Activated B cell treated with CpG ODN at 0.5 μM for 24 hours (primary cell): Measurements from ENCODE around the gene LIPF. TPM values are rescaled to one million over a fixed set of nuclear protein-coding genes. Genes with fewer than 3 reads are reported as not detected.

Source experiments
- ATAC-seq: fragments of 200-7000 bp; cut with Tn5 transposase; one replicate; pipeline ENCODE4 v1.10.0; 2021; ENCODE audit warnings: low read depth, mild to moderate bottlenecking, moderate library complexity
- CTCF ChIA-PET: fragments of 350-600 bp; sonication (Branson Sonifier 250); formaldehyde crosslinking; loops from one replicate; lab custom pipeline; 2021; ENCODE audit warnings: antibody characterized with exemption; lab: Charles Lee
- POLR2A ChIA-PET: fragments of 350-600 bp; sonication (Branson Sonifier 250); formaldehyde crosslinking; loops from one replicate; lab custom pipeline; 2021; ENCODE audit warnings: antibody characterized with exemption; lab: Charles Lee
- DNase-seq: peaks from one replicate; pipeline ENCODE4 v3.0.0; 2022
- H3K27ac Mint-ChIP-seq: one replicate; pipeline ENCODE4 v1.8.0; 2020; ENCODE audit warnings: mixed read lengths
- H3K27me3 Mint-ChIP-seq: one replicate; pipeline ENCODE4 v1.8.0; 2021; ENCODE audit warnings: mixed read lengths
- H3K36me3 Mint-ChIP-seq: one replicate; pipeline ENCODE4 v1.8.0; 2021; ENCODE audit warnings: low read depth, mixed read lengths
- H3K4me1 Mint-ChIP-seq: one replicate; pipeline ENCODE4 v1.8.0; 2021; ENCODE audit warnings: mixed read lengths
- H3K4me3 Mint-ChIP-seq: one replicate; pipeline ENCODE4 v1.8.0; 2020; ENCODE audit warnings: mild to moderate bottlenecking, mixed read lengths
- H3K9me3 Mint-ChIP-seq: one replicate; pipeline ENCODE4 v1.8.0; 2020; ENCODE audit warnings: mixed read lengths
- intact Hi-C: fragments of 100-400 bp; cut with micrococcal nuclease; formaldehyde crosslinking; loops from one replicate; pipeline ENCODE4 v1.15.1; 2024
- total RNA-seq: library from RNA; stranded (reverse); gene quantifications from 2 replicates; pipeline ENCODE4 v1.2.3, GENCODE V29; 2022
- TF ChIP-seq, protein P1 (sequence below): fragments of 200-600 bp; IDR thresholded peaks from one replicate; pipeline ENCODE4 v1.8.0; 2022; ENCODE audit warnings: antibody characterized with exemption, mild to moderate bottlenecking

LIPF gene
- total RNA-seq, 1 donor from 2014 or later = not detected

DNA sequence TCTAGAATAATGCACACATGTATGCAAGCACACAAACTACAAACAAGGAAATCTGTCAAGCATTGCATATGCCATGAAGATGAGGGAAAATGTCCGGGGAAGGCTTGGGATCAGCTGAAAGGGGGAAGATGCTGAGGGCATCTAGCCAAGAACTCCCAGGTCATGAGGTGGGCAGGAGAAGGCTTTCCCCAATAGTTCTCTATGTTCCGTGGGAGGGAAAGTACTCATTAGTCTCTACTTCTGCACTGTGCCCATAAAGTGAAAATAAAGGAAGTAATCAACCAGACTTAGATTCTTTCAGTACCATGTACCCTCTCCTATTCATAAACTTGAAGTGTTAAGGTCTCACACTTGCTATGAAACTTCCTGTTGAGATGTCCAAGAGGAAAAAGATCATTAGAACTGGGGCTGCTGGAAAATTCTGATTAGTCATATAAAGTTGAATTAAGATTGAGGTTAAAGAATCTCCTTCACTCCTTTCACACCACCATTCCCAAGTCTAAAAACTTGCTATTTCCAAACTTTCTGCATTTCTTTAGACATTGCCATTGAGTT, 17.1 kb upstream of the LIPF start:
- POLR2A ChIA-PET = no interaction called here
- peaks cover 4% of the 10 kb centered on the region for H3K27me3 Mint-ChIP-seq
- H3K4me3 Mint-ChIP-seq = no peak overlapping the region
- no peaks in the 10 kb centered on the region for H3K9me3 Mint-ChIP-seq
- no peaks in the 10 kb centered on the region for H3K4me1 Mint-ChIP-seq
- H3K27ac Mint-ChIP-seq = no peak overlapping the region
- CTCF ChIA-PET = no interaction called here
- TF ChIP-seq, protein P1, sequence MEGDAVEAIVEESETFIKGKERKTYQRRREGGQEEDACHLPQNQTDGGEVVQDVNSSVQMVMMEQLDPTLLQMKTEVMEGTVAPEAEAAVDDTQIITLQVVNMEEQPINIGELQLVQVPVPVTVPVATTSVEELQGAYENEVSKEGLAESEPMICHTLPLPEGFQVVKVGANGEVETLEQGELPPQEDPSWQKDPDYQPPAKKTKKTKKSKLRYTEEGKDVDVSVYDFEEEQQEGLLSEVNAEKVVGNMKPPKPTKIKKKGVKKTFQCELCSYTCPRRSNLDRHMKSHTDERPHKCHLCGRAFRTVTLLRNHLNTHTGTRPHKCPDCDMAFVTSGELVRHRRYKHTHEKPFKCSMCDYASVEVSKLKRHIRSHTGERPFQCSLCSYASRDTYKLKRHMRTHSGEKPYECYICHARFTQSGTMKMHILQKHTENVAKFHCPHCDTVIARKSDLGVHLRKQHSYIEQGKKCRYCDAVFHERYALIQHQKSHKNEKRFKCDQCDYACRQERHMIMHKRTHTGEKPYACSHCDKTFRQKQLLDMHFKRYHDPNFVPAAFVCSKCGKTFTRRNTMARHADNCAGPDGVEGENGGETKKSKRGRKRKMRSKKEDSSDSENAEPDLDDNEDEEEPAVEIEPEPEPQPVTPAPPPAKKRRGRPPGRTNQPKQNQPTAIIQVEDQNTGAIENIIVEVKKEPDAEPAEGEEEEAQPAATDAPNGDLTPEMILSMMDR = no peak
- intact Hi-C loops = no loop called here
- H3K36me3 Mint-ChIP-seq = no peaks in the 10 kb centered on the region
- no peak for ATAC-seq
- DNase-seq = no peak

DNA sequence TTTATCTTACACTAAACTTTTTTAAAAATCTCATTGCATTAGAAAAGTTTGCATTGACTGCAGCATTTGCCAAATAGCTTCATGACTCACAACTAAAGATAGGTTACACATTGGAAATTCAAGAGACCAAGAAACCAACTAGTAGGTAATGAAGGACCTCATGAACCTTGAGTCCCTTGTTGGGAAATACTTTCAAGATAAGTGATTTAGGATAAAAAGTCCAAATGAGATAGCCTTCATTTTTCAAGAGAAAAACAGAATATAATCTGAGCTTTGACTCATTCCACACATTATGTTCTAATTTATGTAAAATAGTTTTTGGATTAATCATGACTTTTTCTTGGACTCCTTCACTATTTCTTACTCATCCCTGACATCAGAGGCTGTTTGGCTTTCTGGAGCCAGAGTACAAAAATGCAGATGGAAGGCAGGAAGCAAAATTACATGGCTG, 13.1 kb upstream of the LIPF start:
- ChIA-PET CTCF (no interaction called here), POLR2A (no interaction called here)
- TF ChIP-seq, protein P1 = no peak
- intact Hi-C loops = no loop called here
- H3K27ac Mint-ChIP-seq = no peak overlapping the region
- H3K4me3 Mint-ChIP-seq = no peak overlapping the region
- ATAC-seq (no peak), DNase-seq (no peak)
- H3K4me1 Mint-ChIP-seq = no peaks in the 10 kb centered on the region
- no peaks in the 10 kb centered on the region for H3K36me3 Mint-ChIP-seq
- H3K9me3 Mint-ChIP-seq = no peaks in the 10 kb centered on the region
- H3K27me3 Mint-ChIP-seq = peaks cover 5% of the 10 kb centered on the region

DNA sequence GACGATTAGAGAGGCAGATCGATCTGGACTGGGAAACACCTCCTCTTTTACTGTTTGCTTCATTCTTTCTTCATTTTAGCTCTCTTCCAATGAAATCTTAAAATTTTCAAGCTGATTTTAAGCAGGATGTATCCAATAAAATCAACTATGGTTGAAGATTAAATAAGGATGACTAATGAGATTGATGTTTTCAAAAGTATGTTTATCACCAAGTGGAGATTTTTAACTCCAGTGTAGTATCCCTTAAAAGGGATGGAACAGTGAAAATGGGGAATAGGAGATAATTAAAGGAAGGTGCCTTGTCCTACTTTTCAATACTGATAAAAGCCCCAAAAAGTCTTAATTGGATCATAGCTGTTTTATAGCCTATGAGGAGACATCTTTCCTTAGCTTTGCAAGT, 11.6 kb upstream of the LIPF start:
- no peak overlapping the region for H3K27ac Mint-ChIP-seq
- POLR2A ChIA-PET = no interaction called here
- DNase-seq (no peak), ATAC-seq (no peak)
- no peak overlapping the region for H3K4me3 Mint-ChIP-seq
- no peaks in the 10 kb centered on the region for H3K36me3 Mint-ChIP-seq
- H3K4me1 Mint-ChIP-seq = no peaks in the 10 kb centered on the region
- intact Hi-C loops = no loop called here
- H3K27me3 Mint-ChIP-seq = peaks cover 3% of the 10 kb centered on the region
- H3K9me3 Mint-ChIP-seq = no peaks in the 10 kb centered on the region
- CTCF ChIA-PET = no interaction called here
- TF ChIP-seq, protein P1 = no peak

DNA sequence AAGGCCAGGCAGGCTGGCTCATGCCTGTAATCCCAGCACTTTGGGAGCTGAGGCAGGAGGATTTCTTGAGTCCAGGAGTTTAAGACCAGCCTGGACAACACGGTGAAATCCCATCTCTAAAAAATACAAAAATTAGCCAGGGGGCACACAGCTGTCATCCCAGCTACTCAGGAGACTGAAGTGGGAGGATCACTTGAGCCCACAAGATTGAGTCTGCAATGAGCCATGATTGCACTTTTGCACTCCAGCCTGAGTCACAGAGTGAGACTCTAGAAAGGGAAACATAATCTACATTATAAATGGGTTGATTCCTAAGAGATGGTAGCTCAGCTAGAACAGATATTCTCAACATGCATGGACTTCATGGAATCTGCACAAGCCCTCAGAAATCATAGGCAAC, 6.3 kb upstream of the LIPF start:
- DNase-seq (no peak), ATAC-seq (no peak)
- Mint-ChIP-seq H3K27me3 (peaks cover 3% of the 10 kb centered on the region), H3K4me1 (no peaks in the 10 kb centered on the region), H3K27ac (no peak overlapping the region), H3K4me3 (no peak overlapping the region), H3K36me3 (no peaks in the 10 kb centered on the region), H3K9me3 (no peaks in the 10 kb centered on the region)
- ChIA-PET POLR2A (interaction anchor here (0.7 kb wide), 1 partner anchor 741 kb away, joined by 3 read pairs; no protein-coding TSS in a partner anchor), CTCF (no interaction called here)
- intact Hi-C loops = no loop called here
- TF ChIP-seq, protein P1 = no peak

DNA sequence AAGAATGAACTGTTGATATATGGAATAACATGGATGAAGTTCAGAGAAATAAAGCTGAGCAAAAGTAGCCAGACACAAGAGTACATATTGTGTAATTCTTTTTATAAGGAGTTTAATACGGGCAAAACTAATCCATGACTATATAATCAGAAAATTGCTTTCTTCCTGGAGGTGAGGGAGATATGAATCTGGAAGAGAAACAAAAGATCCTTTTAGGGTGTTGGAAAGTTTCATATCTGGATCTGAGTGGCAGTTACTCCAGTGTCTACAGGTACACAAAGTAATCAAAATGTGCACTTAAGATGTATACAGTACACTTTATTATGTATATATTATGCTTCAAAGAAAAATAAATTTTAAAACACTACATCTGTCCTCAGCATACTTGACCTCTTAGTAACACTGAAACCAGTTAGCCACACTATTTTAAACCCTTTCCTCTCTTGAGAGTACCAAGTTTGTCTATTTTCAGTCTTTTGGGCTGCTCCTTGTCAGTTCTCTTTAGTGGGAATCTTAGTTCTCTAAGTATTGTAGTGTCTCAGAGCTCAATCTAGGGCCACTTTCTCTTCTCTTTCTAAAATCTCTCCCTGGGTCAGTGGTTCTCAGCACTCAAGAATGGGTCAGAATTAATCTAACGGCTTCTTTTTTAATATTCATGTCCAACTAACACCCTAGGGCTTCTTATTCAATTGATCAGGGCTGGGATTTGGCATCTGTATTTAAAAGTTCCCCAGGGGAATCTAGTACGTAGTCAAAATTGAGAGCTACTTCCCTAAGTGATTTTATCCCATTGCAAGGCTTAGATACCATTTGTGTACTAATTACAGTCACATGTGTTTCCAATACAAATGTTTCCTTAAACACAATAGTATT, 4.3 kb upstream of the LIPF start:
- H3K27ac Mint-ChIP-seq = no peak overlapping the region
- H3K9me3 Mint-ChIP-seq = peaks cover 2% of the 10 kb centered on the region
- H3K4me3 Mint-ChIP-seq = no peak overlapping the region
- no peaks in the 10 kb centered on the region for H3K36me3 Mint-ChIP-seq
- ATAC-seq (no peak), DNase-seq (no peak)
- H3K27me3 Mint-ChIP-seq = peaks cover 6% of the 10 kb centered on the region
- CTCF ChIA-PET = no interaction called here
- POLR2A ChIA-PET = no interaction called here
- TF ChIP-seq, protein P1 = no peak
- H3K4me1 Mint-ChIP-seq = no peaks in the 10 kb centered on the region
- intact Hi-C loops = no loop called here
